Erythroblast (primary cell): ENCODE data around the gene REPS2.

Experiments used
- GATA1 ChIP-seq: IDR thresholded peaks from 2 replicates; pipeline ENCODE4 v1.6.1; 2011; ENCODE audit warnings: low read depth, mild to moderate bottlenecking, control low read depth, low read length, moderate library complexity
- POLR2A ChIP-seq: IDR thresholded peaks from 2 replicates; pipeline ENCODE4 v1.6.1; 2011; ENCODE audit warnings: mild to moderate bottlenecking, low read length

DNA sequence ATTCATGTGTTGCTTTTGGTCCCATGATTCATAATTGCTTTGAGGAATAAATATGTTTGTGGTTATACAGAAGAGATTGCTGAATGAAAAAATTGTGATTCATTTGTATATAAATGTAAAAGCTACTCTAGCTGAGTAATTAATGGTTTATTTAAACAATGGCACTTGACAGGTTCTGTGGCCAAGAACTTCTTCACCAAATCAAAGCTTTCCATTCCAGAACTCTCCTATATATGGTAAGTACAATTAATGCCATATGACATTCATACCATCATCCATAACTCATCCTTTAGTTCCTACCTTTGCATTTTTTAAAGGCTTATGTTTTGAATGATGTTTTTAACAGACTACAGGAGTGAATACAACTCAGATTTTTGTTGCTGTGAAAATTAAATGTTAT lies 105.8 kb downstream of the REPS2 start:
- TF ChIP-seq POLR2A, result no peak
- no peak for TF ChIP-seq GATA1
